ENCODE measurements around the gene GOLGA6L22.
"Not testable (repeated sequence)": the region's sequence is repeated elsewhere in the genome, so short reads cannot be mapped to it uniquely, and the experiment has no call there.

Gene GOLGA6L22

GRCh38 chr15:22458603-22459002, at the start of gene GOLGA6L22:
TSS of gene GOLGA6L22 (plus strand) at chr15:22458903. CDS start at chr15:22458994, 91 bp downstream.
- DNase-seq: not testable (repeated sequence)

GRCh38 chr15:22417288-22417687, 41.4 kb upstream of the GOLGA6L22 start:
- not testable (repeated sequence) for DNase-seq

GRCh38 chr15:22417795-22418194, 40.9 kb upstream of the GOLGA6L22 start:
- not testable (repeated sequence) for DNase-seq

GRCh38 chr15:22418212-22418611, 40.5 kb upstream of the GOLGA6L22 start:
- not testable (repeated sequence) for DNase-seq

GRCh38 chr15:22418666-22419065, 40.0 kb upstream of the GOLGA6L22 start:
- not testable (repeated sequence) for DNase-seq

GRCh38 chr15:22420340-22420739, 38.4 kb upstream of the GOLGA6L22 start:
- not testable (repeated sequence) for DNase-seq

- not testable (repeated sequence) for DNase-seq
Observed at GRCh38 chr15:22429426-22429825, 29.3 kb upstream of the GOLGA6L22 start.

- not testable (repeated sequence) for DNase-seq
Observed at GRCh38 chr15:22431687-22432086, 27.0 kb upstream of the GOLGA6L22 start.

- DNase-seq: not testable (repeated sequence)
Observed at GRCh38 chr15:22494490-22495113, 35.9 kb downstream of the GOLGA6L22 start.

- not testable (repeated sequence) for DNase-seq
Observed at GRCh38 chr15:22497200-22497599, 38.5 kb downstream of the GOLGA6L22 start.

GRCh38 chr15:22498220-22498925, 39.7 kb downstream of the GOLGA6L22 start:
- not testable (repeated sequence) for DNase-seq

GRCh38 chr15:22502272-22502671, 43.6 kb downstream of the GOLGA6L22 start:
- not testable (repeated sequence) for DNase-seq

- DNase-seq: not testable (repeated sequence)
Observed at GRCh38 chr15:22506959-22507358, 48.3 kb downstream of the GOLGA6L22 start.

- DNase-seq: not testable (repeated sequence)
Observed at GRCh38 chr15:22516140-22516539, 57.4 kb downstream of the GOLGA6L22 start.

Measured in NCI-H1436 (cell line).